T-helper 2 cell treated with Interferon-gamma antibody and Interleukin-4, amounts not matched to agents 5 μg/mL and 100 μg/mL, for 36 hours (primary cell): ENCODE results near the gene THAP12.
A peak's percentile ranks its signal among the peaks of the same experiment; 100 is the strongest.
"Not testable (repeated sequence)": the region's sequence is repeated elsewhere in the genome, so short reads cannot be mapped to it uniquely, and the experiment has no call there.

Source experiments
- DNase-seq: peaks from one replicate; pipeline ENCODE4 v3.0.0; 2021; ENCODE audit warnings: low spot score
- H3K27ac Mint-ChIP-seq: one replicate; pipeline ENCODE4 v1.8.0; 2021; ENCODE audit warnings: mild to moderate bottlenecking, mixed read lengths
- H3K27me3 Mint-ChIP-seq: one replicate; pipeline ENCODE4 v1.8.0; 2021; ENCODE audit warnings: low read depth, mixed read lengths
- H3K36me3 Mint-ChIP-seq: one replicate; pipeline ENCODE4 v1.8.0; 2021; ENCODE audit warnings: low read depth, mixed read lengths
- H3K4me1 Mint-ChIP-seq: one replicate; pipeline ENCODE4 v1.8.0; 2021; ENCODE audit warnings: low read depth, mixed read lengths
- H3K4me3 Mint-ChIP-seq: one replicate; pipeline ENCODE4 v1.8.0; 2022; ENCODE audit warnings: mild to moderate bottlenecking, moderate library complexity, mixed read lengths
- H3K9me3 Mint-ChIP-seq: one replicate; pipeline ENCODE4 v1.8.0; 2021; ENCODE audit warnings: mixed read lengths

THAP12 gene

DNA sequence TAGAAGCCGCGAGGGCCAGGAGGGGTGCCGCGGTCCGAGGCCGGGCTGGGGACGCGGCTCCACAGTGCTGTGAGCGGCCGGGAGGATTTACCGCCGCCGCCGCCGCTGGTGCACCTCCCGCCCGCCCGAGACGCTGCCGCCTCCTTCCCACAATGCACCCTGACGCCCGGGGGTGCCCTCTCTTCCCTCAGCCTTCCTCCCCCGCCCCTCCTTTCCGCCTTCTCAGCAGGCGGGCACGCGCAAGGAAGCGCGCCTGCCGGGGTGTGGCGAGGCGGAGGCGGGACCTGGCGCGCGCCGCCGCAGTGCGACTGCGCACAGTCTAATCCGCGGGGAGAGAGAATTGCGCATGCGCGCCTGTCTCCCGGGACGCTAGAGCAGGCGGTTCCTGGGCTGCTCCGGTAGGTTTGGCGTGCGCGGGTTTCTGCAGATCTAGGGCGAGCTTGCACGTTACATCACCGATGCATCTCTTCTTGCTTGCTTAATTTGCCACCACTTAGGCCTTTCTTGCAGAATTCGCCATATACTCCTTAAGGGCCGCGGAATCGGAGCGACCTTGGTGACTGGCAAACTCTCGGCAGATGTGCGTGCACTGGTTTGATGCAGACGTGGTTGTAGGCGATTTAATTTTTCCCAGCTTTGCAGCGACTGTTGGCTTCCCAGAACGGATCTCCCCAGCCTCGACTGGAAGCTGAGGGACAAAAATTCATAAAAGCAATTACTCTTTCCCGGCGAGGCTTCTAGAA is at the start of gene THAP12, which contains the start of gene GVQW3:
Gene THAP12 (minus strand): TSS at position 156 of the 743 bp plus-strand sequence. CDS start 296 bp downstream, outside the sequence.
Gene GVQW3 (plus strand): TSS at position 347 of the 743 bp plus-strand sequence. CDS start 506 bp downstream, outside the sequence.
- Mint-ChIP-seq H3K27me3 (no peaks in the 10 kb centered on the region), H3K9me3 (no peaks in the 10 kb centered on the region), H3K36me3 (peaks cover 6% of the 10 kb centered on the region), H3K4me3 (peak within 1 kb of the TSS; percentile 96), H3K27ac (peak within 1 kb of the TSS; percentile 96), H3K4me1 (peaks cover 41% of the 10 kb centered on the region)
- peak; percentile 98 for DNase-seq

DNA sequence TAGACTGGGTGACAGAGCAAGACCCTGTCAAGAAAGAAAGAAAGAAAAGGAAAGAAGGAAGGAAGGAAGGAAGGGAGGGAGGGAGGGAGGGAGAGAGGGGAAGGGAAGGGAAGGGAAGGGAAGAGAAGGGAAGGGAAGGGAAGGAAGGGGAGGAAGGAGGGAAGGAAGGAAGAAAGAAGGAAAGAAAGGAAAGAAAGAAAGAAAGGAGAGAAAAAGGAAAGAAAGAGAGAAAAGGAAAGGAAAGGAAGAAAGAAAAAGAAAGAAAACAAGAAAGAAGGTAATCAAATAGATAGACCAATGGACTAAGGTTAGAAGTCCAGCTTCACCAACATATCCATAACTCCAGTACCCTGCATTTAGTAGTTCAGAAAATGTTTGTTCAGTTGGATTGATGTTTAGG is 45.7 kb upstream of the THAP12 start:
- H3K27me3 Mint-ChIP-seq: no peaks in the 10 kb centered on the region
- H3K4me3 Mint-ChIP-seq: no peak overlapping the region
- peaks cover 9% of the 10 kb centered on the region for H3K4me1 Mint-ChIP-seq
- no peak overlapping the region for H3K27ac Mint-ChIP-seq
- H3K36me3 Mint-ChIP-seq: no peaks in the 10 kb centered on the region
- no peaks in the 10 kb centered on the region for H3K9me3 Mint-ChIP-seq
- no peak for DNase-seq

DNA sequence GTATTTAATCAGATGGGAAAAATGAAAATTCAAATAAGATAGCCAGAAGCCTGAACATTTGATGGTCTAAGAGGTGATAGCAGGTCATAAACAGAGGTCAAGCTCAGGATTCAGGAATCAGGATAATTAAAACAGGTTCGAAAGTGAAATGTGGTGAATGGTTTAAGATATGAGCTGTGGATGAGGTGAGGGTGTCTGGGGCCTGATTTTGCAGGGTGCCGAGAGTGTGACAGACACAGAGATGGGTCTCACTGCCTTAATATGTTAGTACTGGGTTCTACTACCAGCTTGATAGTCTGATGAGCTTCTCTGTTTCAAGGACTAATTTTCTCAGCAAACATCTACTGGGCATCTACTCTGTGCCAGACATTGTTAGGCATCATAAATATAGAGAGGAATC is 44.0 kb upstream of the THAP12 start:
- no peaks in the 10 kb centered on the region for H3K9me3 Mint-ChIP-seq
- DNase-seq: no peak
- no peak overlapping the region for H3K4me3 Mint-ChIP-seq
- H3K27me3 Mint-ChIP-seq: no peaks in the 10 kb centered on the region
- H3K4me1 Mint-ChIP-seq: peaks cover 9% of the 10 kb centered on the region
- H3K27ac Mint-ChIP-seq: no peak overlapping the region
- no peaks in the 10 kb centered on the region for H3K36me3 Mint-ChIP-seq

GRCh38 chr11:76424379-76424778 is 43.4 kb upstream of the THAP12 start:
- Mint-ChIP-seq H3K27ac (no peak overlapping the region), H3K4me1 (peaks cover 9% of the 10 kb centered on the region), H3K27me3 (no peaks in the 10 kb centered on the region), H3K36me3 (no peaks in the 10 kb centered on the region), H3K9me3 (no peaks in the 10 kb centered on the region), H3K4me3 (peak overlapping the region; percentile 0)
- no peak for DNase-seq

DNA sequence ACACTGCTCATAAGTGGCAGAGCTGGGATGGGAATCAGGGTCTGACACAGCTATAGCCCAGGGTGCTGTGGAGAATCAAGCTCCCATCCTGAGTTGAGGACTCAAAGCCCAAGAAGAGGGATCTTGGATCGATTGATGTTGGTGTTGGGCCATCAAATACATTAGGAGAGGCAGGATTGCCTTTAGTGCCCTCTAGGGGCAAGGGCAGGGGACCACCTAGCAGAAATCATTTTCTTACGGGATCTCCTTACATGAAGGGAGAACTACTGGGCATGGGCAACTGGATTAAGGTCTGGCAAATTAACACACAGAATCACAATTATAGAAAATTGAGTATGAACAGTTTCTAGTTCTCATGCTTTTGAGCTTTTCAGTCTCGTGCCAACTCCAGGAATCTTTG is 39.0 kb upstream of the THAP12 start:
- H3K4me3 Mint-ChIP-seq: no peak overlapping the region
- peaks cover 7% of the 10 kb centered on the region for H3K4me1 Mint-ChIP-seq
- DNase-seq: no peak
- H3K27ac Mint-ChIP-seq: no peak overlapping the region
- H3K27me3 Mint-ChIP-seq: peaks cover 12% of the 10 kb centered on the region
- H3K36me3 Mint-ChIP-seq: no peaks in the 10 kb centered on the region
- no peaks in the 10 kb centered on the region for H3K9me3 Mint-ChIP-seq

DNA sequence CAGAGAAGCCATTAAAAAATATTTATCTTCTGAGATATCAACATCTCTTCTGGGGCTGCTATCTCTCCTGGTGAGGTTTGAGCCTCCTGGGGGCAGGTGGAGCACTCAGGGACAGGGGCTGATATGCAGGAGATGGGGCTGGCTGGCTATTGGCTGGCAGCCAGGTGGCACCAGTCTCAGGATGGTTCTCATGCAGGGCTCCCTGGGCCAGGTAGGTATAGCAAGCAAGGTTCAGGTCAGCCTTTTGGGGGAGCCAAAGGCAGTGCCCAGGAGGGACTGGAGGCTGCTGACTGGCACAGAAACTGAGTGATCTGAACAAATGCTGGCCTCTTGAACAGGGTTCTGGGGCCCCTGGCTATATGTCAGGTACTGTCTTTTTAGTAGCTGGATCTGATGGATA is 34.1 kb upstream of the THAP12 start:
- Mint-ChIP-seq H3K4me1 (no peaks in the 10 kb centered on the region), H3K27ac (no peak overlapping the region), H3K4me3 (no peak overlapping the region), H3K27me3 (peaks cover 23% of the 10 kb centered on the region), H3K36me3 (no peaks in the 10 kb centered on the region), H3K9me3 (no peaks in the 10 kb centered on the region)
- DNase-seq: no peak

DNA sequence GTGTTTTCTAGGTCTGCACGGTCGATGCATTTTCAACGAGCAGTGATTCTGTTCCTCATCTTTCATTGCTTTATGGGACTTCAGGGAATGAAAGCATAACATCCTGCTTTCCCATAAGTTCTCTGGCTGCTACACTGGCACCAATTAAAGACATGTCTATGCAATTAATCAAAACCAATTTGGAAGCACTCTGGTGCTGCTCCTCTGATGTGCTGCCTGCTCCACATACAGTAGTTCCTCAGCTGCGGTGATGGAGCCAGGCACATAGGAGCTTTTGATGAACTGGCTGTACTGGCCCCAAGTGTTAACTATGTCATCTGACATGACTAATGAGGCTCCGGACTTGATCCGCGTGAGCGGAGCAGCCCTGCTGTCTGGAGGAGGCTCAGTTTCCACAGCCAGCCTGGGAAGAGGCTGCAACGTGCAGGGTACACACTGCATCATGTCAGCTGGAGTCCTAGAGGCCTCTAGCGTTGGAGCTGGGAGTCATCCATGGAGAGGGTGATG is 30.0 kb upstream of the THAP12 start:
- Mint-ChIP-seq H3K9me3 (no peaks in the 10 kb centered on the region), H3K27me3 (peaks cover 11% of the 10 kb centered on the region), H3K4me1 (no peaks in the 10 kb centered on the region), H3K4me3 (no peak overlapping the region), H3K27ac (no peak overlapping the region), H3K36me3 (no peaks in the 10 kb centered on the region)
- DNase-seq: no peak

- Mint-ChIP-seq H3K36me3 (no peaks in the 10 kb centered on the region), H3K4me1 (no peaks in the 10 kb centered on the region), H3K27me3 (peaks cover 5% of the 10 kb centered on the region), H3K4me3 (no peak overlapping the region), H3K27ac (no peak overlapping the region), H3K9me3 (no peaks in the 10 kb centered on the region)
- no peak for DNase-seq
Observed at GRCh38 chr11:76408171-76408965, 27.4 kb upstream of the THAP12 start.

GRCh38 chr11:76406359-76406758 is 25.4 kb upstream of the THAP12 start:
- H3K36me3 Mint-ChIP-seq: no peaks in the 10 kb centered on the region

DNA sequence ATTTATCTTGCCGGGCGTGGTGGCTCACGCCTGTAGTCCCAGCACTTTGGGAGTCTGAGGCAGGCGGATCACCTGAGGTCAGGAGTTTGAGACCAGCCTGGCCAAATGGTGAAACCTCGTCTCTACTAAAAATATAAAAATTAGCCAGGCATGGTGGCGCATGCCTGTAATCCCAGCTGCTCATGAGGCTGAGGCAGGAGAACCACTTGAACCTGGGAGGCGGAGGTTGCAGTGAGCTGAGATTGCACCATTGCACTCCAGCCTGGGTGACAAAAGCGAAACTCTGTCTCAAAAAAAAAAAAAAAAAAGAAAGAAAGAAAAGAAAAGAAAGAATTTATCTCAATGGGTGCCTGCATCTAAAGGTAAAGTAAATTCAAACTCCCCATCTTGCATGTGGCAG is 20.6 kb upstream of the THAP12 start:
- not testable (repeated sequence) for H3K4me1 Mint-ChIP-seq, H3K9me3 Mint-ChIP-seq, H3K27ac Mint-ChIP-seq, H3K27me3 Mint-ChIP-seq, DNase-seq, H3K4me3 Mint-ChIP-seq, H3K36me3 Mint-ChIP-seq

More at GRCh38 chr11:76406359-76406758, 25.4 kb upstream of the THAP12 start:
- Mint-ChIP-seq H3K4me1 (no peaks in the 10 kb centered on the region), H3K27ac (no peak overlapping the region), H3K9me3 (no peaks in the 10 kb centered on the region), H3K27me3 (peaks cover 2% of the 10 kb centered on the region), H3K4me3 (no peak overlapping the region)
- no peak for DNase-seq

DNA sequence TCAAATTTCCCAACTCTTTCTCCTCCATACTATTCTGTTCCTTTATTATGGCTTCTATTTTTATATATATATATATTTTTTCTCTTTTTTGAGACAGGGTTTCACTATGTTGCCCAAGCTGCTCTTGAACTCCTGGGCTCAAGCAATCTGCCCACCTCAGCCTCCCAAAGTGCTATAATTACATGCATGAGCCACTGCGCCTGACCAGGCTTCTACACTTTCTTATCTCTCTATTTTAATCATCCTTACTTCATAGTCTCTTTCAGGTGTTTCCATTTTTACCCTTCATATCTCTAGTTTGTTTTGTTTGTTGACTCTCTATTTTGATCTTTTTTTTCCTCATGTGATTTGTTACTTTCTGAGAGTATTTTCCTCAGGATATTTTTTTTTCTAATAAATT is 20.0 kb upstream of the THAP12 start:
- H3K4me1 Mint-ChIP-seq: no peaks in the 10 kb centered on the region
- H3K36me3 Mint-ChIP-seq: no peaks in the 10 kb centered on the region
- no peaks in the 10 kb centered on the region for H3K9me3 Mint-ChIP-seq
- H3K4me3 Mint-ChIP-seq: no peak overlapping the region
- H3K27ac Mint-ChIP-seq: no peak overlapping the region
- DNase-seq: no peak
- no peaks in the 10 kb centered on the region for H3K27me3 Mint-ChIP-seq

- H3K4me1 Mint-ChIP-seq: no peaks in the 10 kb centered on the region
- H3K27me3 Mint-ChIP-seq: peaks cover 15% of the 10 kb centered on the region
- H3K4me3 Mint-ChIP-seq: no peak overlapping the region
- no peaks in the 10 kb centered on the region for H3K9me3 Mint-ChIP-seq
- H3K36me3 Mint-ChIP-seq: no peaks in the 10 kb centered on the region
- DNase-seq: no peak
- H3K27ac Mint-ChIP-seq: no peak overlapping the region
Observed at GRCh38 chr11:76397383-76397782, 16.5 kb upstream of the THAP12 start.

DNA sequence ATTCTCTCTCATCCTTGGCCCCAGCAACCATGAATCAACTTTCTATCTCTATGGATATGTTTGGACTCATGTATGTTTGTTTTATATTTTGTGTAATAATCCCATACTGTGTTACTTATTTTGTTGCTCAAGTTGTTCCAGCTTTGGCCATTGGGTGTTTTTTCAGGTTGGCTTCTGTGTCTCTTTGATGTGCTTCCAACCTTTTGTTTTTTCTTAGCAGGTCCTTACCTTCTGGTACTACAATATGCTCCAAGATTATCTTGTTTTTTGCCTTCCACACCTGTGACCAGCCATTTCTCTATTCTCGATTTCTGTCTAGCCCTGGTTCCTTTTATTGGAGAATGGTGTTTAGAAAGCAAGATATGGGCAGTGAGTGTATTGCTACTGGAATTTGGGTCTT is 14.4 kb upstream of the THAP12 start:
- Mint-ChIP-seq H3K9me3 (no peaks in the 10 kb centered on the region), H3K27ac (no peak overlapping the region), H3K36me3 (no peaks in the 10 kb centered on the region), H3K27me3 (peaks cover 15% of the 10 kb centered on the region), H3K4me1 (no peaks in the 10 kb centered on the region), H3K4me3 (no peak overlapping the region)
- no peak for DNase-seq

- H3K4me1 Mint-ChIP-seq: no peaks in the 10 kb centered on the region
- H3K36me3 Mint-ChIP-seq: no peaks in the 10 kb centered on the region
- H3K27me3 Mint-ChIP-seq: peaks cover 15% of the 10 kb centered on the region
- no peak for DNase-seq
- H3K9me3 Mint-ChIP-seq: no peaks in the 10 kb centered on the region
- no peak overlapping the region for H3K27ac Mint-ChIP-seq
- H3K4me3 Mint-ChIP-seq: no peak overlapping the region
Observed at GRCh38 chr11:76394411-76394810, 13.5 kb upstream of the THAP12 start.
